Memory B cell (primary cell): ENCODE data around the gene PLEKHM2.
"Not testable (repeated sequence)": the region's sequence is repeated elsewhere in the genome, so short reads cannot be mapped to it uniquely, and the experiment has no call there.

Source experiments
- ATAC-seq: fragments of 150-1000 bp; cut with Tn5 transposase; 2 replicates; pipeline ENCODE4 v1.10.0; 2021; ENCODE audit warnings: low read depth, mild to moderate bottlenecking, moderate library complexity
- DNase-seq, 2 donors: peaks; one replicate each; pipeline ENCODE4 v3.0.0; 2022; ENCODE audit warnings: low spot score in 2 of 2
- H3K27ac Mint-ChIP-seq: one replicate; pipeline ENCODE4 v1.8.0; 2022; ENCODE audit warnings: mild to moderate bottlenecking, moderate library complexity, mixed read lengths
- H3K27me3 Mint-ChIP-seq: one replicate; pipeline ENCODE4 v1.8.0; 2022; ENCODE audit warnings: mixed read lengths
- H3K36me3 Mint-ChIP-seq: one replicate; pipeline ENCODE4 v1.8.0; 2022; ENCODE audit warnings: mild to moderate bottlenecking, mixed read lengths
- H3K4me1 Mint-ChIP-seq: one replicate; pipeline ENCODE4 v1.8.0; 2022; ENCODE audit warnings: mixed read lengths
- H3K4me3 Mint-ChIP-seq: one replicate; pipeline ENCODE4 v1.8.0; 2022; ENCODE audit warnings: mild to moderate bottlenecking, moderate library complexity, mixed read lengths
- H3K9me3 Mint-ChIP-seq: one replicate; pipeline ENCODE4 v1.8.0; 2022; ENCODE audit warnings: mixed read lengths

PLEKHM2 gene

GRCh38 chr1:15684042-15684461, at the start of gene PLEKHM2:
PLEKHM2 (plus strand) TSS chr1:15684320; CDS start chr1:15684559, 239 bp downstream.
- Mint-ChIP-seq H3K36me3 (peaks cover 3% of the 10 kb centered on the region), H3K27ac (peak within 1 kb of the TSS; percentile 95), H3K27me3 (no peaks in the 10 kb centered on the region), H3K4me3 (peak within 1 kb of the TSS; percentile 87), H3K4me1 (peaks cover 37% of the 10 kb centered on the region), H3K9me3 (no peaks in the 10 kb centered on the region)
- DNase-seq (peak in 1 of 2 donors; percentile 41), ATAC-seq (peak; percentile 65)

- no peak overlapping the region for H3K4me3 Mint-ChIP-seq
- H3K36me3 Mint-ChIP-seq = peaks cover 35% of the 10 kb centered on the region
- peaks cover 3% of the 10 kb centered on the region for H3K4me1 Mint-ChIP-seq
- DNase-seq = no peak
- no peaks in the 10 kb centered on the region for H3K27me3 Mint-ChIP-seq
- ATAC-seq = no peak
- no peaks in the 10 kb centered on the region for H3K9me3 Mint-ChIP-seq
- no peak overlapping the region for H3K27ac Mint-ChIP-seq
These were observed 47.7 kb upstream of the PLEKHM2 start for GRCh38 chr1:15636436-15636835.

GRCh38 chr1:15637826-15638225, 46.3 kb upstream of the PLEKHM2 start:
- Mint-ChIP-seq H3K27ac (no peak overlapping the region), H3K27me3 (no peaks in the 10 kb centered on the region), H3K4me3 (no peak overlapping the region), H3K36me3 (peaks cover 34% of the 10 kb centered on the region), H3K9me3 (no peaks in the 10 kb centered on the region), H3K4me1 (peaks cover 3% of the 10 kb centered on the region)
- ATAC-seq (no peak), DNase-seq (no peak)

- Mint-ChIP-seq H3K4me3 (no peak overlapping the region), H3K9me3 (no peaks in the 10 kb centered on the region), H3K27ac (no peak overlapping the region), H3K36me3 (peaks cover 42% of the 10 kb centered on the region), H3K4me1 (peaks cover 3% of the 10 kb centered on the region), H3K27me3 (no peaks in the 10 kb centered on the region)
- no peak for DNase-seq
- no peak for ATAC-seq
These were observed 44.9 kb upstream of the PLEKHM2 start for GRCh38 chr1:15639262-15639661.

- Mint-ChIP-seq H3K27me3 (no peaks in the 10 kb centered on the region), H3K4me1 (peaks cover 3% of the 10 kb centered on the region), H3K9me3 (no peaks in the 10 kb centered on the region), H3K36me3 (peaks cover 41% of the 10 kb centered on the region), H3K27ac (no peak overlapping the region), H3K4me3 (no peak overlapping the region)
- DNase-seq (no peak), ATAC-seq (no peak)
These were observed 44.2 kb upstream of the PLEKHM2 start for GRCh38 chr1:15639931-15640330.

- ATAC-seq (no peak), DNase-seq (no peak)
- H3K4me3 Mint-ChIP-seq = no peak overlapping the region
- no peaks in the 10 kb centered on the region for H3K9me3 Mint-ChIP-seq
- peaks cover 45% of the 10 kb centered on the region for H3K36me3 Mint-ChIP-seq
- no peaks in the 10 kb centered on the region for H3K27me3 Mint-ChIP-seq
- peaks cover 3% of the 10 kb centered on the region for H3K4me1 Mint-ChIP-seq
- H3K27ac Mint-ChIP-seq = no peak overlapping the region
These were observed 43.5 kb upstream of the PLEKHM2 start for GRCh38 chr1:15640667-15641066.

- DNase-seq (no peak), ATAC-seq (no peak)
- H3K27me3 Mint-ChIP-seq = no peaks in the 10 kb centered on the region
- no peak overlapping the region for H3K4me3 Mint-ChIP-seq
- no peak overlapping the region for H3K27ac Mint-ChIP-seq
- H3K4me1 Mint-ChIP-seq = no peaks in the 10 kb centered on the region
- peaks cover 23% of the 10 kb centered on the region for H3K36me3 Mint-ChIP-seq
- no peaks in the 10 kb centered on the region for H3K9me3 Mint-ChIP-seq
These were observed 34.2 kb upstream of the PLEKHM2 start for GRCh38 chr1:15649937-15650336.

GRCh38 chr1:15650433-15650832, 33.7 kb upstream of the PLEKHM2 start:
- ATAC-seq (no peak), DNase-seq (no peak)
- no peak overlapping the region for H3K4me3 Mint-ChIP-seq
- H3K9me3 Mint-ChIP-seq = no peaks in the 10 kb centered on the region
- H3K36me3 Mint-ChIP-seq = peaks cover 18% of the 10 kb centered on the region
- no peaks in the 10 kb centered on the region for H3K4me1 Mint-ChIP-seq
- H3K27ac Mint-ChIP-seq = no peak overlapping the region
- no peaks in the 10 kb centered on the region for H3K27me3 Mint-ChIP-seq

GRCh38 chr1:15652130-15652529, 32.0 kb upstream of the PLEKHM2 start:
- not testable (repeated sequence) for H3K27ac Mint-ChIP-seq, H3K27me3 Mint-ChIP-seq, H3K4me3 Mint-ChIP-seq, H3K9me3 Mint-ChIP-seq, ATAC-seq, DNase-seq, H3K4me1 Mint-ChIP-seq
- H3K36me3 Mint-ChIP-seq = peaks cover 17% of the 10 kb centered on the region

- no peak overlapping the region for H3K4me3 Mint-ChIP-seq
- H3K4me1 Mint-ChIP-seq = no peaks in the 10 kb centered on the region
- H3K9me3 Mint-ChIP-seq = no peaks in the 10 kb centered on the region
- no peaks in the 10 kb centered on the region for H3K27me3 Mint-ChIP-seq
- no peak overlapping the region for H3K27ac Mint-ChIP-seq
- ATAC-seq (no peak), DNase-seq (no peak)
- peaks cover 8% of the 10 kb centered on the region for H3K36me3 Mint-ChIP-seq
These were observed 29.9 kb upstream of the PLEKHM2 start for GRCh38 chr1:15654091-15654690.

- Mint-ChIP-seq H3K9me3 (no peaks in the 10 kb centered on the region), H3K27ac (no peak overlapping the region), H3K4me1 (no peaks in the 10 kb centered on the region), H3K4me3 (no peak overlapping the region), H3K27me3 (no peaks in the 10 kb centered on the region), H3K36me3 (peaks cover 18% of the 10 kb centered on the region)
- ATAC-seq (no peak), DNase-seq (no peak)
These were observed 27.7 kb upstream of the PLEKHM2 start for GRCh38 chr1:15656464-15656863.

GRCh38 chr1:15657021-15657420, 27.1 kb upstream of the PLEKHM2 start:
- no peaks in the 10 kb centered on the region for H3K4me1 Mint-ChIP-seq
- no peaks in the 10 kb centered on the region for H3K9me3 Mint-ChIP-seq
- ATAC-seq = no peak
- no peak overlapping the region for H3K27ac Mint-ChIP-seq
- no peak overlapping the region for H3K4me3 Mint-ChIP-seq
- no peak for DNase-seq
- H3K36me3 Mint-ChIP-seq = peaks cover 20% of the 10 kb centered on the region
- no peaks in the 10 kb centered on the region for H3K27me3 Mint-ChIP-seq

- no peaks in the 10 kb centered on the region for H3K4me1 Mint-ChIP-seq
- H3K4me3 Mint-ChIP-seq = no peak overlapping the region
- H3K9me3 Mint-ChIP-seq = no peaks in the 10 kb centered on the region
- no peak overlapping the region for H3K27ac Mint-ChIP-seq
- peaks cover 22% of the 10 kb centered on the region for H3K36me3 Mint-ChIP-seq
- ATAC-seq (no peak), DNase-seq (no peak)
- H3K27me3 Mint-ChIP-seq = no peaks in the 10 kb centered on the region
These were observed 24.0 kb upstream of the PLEKHM2 start for GRCh38 chr1:15660151-15660550.

- Mint-ChIP-seq H3K36me3 (peaks cover 22% of the 10 kb centered on the region), H3K27ac (no peak overlapping the region), H3K4me3 (no peak overlapping the region), H3K27me3 (no peaks in the 10 kb centered on the region), H3K4me1 (no peaks in the 10 kb centered on the region), H3K9me3 (no peaks in the 10 kb centered on the region)
- ATAC-seq = no peak
- DNase-seq = no peak
These were observed 21.6 kb upstream of the PLEKHM2 start for GRCh38 chr1:15662477-15662876.

- no peaks in the 10 kb centered on the region for H3K27me3 Mint-ChIP-seq
- no peak for ATAC-seq
- H3K4me3 Mint-ChIP-seq = no peak overlapping the region
- no peak overlapping the region for H3K27ac Mint-ChIP-seq
- DNase-seq = no peak
- peaks cover 2% of the 10 kb centered on the region for H3K4me1 Mint-ChIP-seq
- H3K36me3 Mint-ChIP-seq = peaks cover 22% of the 10 kb centered on the region
- H3K9me3 Mint-ChIP-seq = no peaks in the 10 kb centered on the region
These were observed 20.2 kb upstream of the PLEKHM2 start for GRCh38 chr1:15663925-15664324.
